ENCODE results near the gene TMEM209. TPM values are rescaled to one million over a fixed set of nuclear protein-coding genes. Genes with fewer than 3 reads are reported as not detected.

The TMEM209 gene
- total RNA-seq, 1 experiment from 2014 or later: 21.0 TPM

- TF ChIP-seq TP53 (CRISPR knock-in tag; IDR thresholded peaks at IDR 0.05): no peak
- no peak for TF ChIP-seq RELA (CRISPR knock-in tag; IDR thresholded peaks at IDR 0.05; ENCODE audit: borderline replicate concordance)
- no peak for TF ChIP-seq NFYB (CRISPR knock-in tag; conservative IDR thresholded peaks at IDR 0.05; ENCODE audit: low read depth)
- no peak for TF ChIP-seq ZMAT4 (CRISPR knock-in tag; IDR thresholded peaks at IDR 0.05)
- TF ChIP-seq ZBTB21 (CRISPR knock-in tag; IDR thresholded peaks at IDR 0.05; ENCODE audit: borderline replicate concordance): no peak
- no peak for TF ChIP-seq NR3C1 (CRISPR knock-in tag; conservative IDR thresholded peaks at IDR 0.05; ENCODE audit: low read depth)
- TF ChIP-seq ZNF396 (CRISPR knock-in tag; IDR thresholded peaks at IDR 0.05; ENCODE audit: borderline replicate concordance): no peak
- peak; percentile 91 for TF ChIP-seq FOXP4 (CRISPR knock-in tag; IDR thresholded peaks at IDR 0.05)
- no peak for TF ChIP-seq JUN (CRISPR knock-in tag; IDR thresholded peaks at IDR 0.05)
- TF ChIP-seq IRF2 (CRISPR knock-in tag; IDR thresholded peaks at IDR 0.05; ENCODE audit: borderline replicate concordance, low read depth): no peak
- no peak for TF ChIP-seq ZNF317 (CRISPR knock-in tag; IDR thresholded peaks at IDR 0.05; ENCODE audit: borderline replicate concordance, low read depth)
- no peak for TF ChIP-seq NR2C2 (CRISPR knock-in tag; IDR thresholded peaks at IDR 0.05)
- TF ChIP-seq GABPB1 (CRISPR knock-in tag; IDR thresholded peaks at IDR 0.05): no peak
- no peak for TF ChIP-seq CDX4 (CRISPR knock-in tag; IDR thresholded peaks at IDR 0.05; ENCODE audit: borderline replicate concordance)
- no peak for TF ChIP-seq EMX1 (CRISPR knock-in tag; IDR thresholded peaks at IDR 0.05)
- 0 out of 2 replicates have a peak, but pooled peaks have one; percentile 48 for TF ChIP-seq ZNF232 (CRISPR knock-in tag; IDR thresholded peaks at IDR 0.05)
- TF ChIP-seq HMGA2 (CRISPR knock-in tag; IDR thresholded peaks at IDR 0.05): no peak
- no peak for TF ChIP-seq MXD4 (CRISPR knock-in tag; IDR thresholded peaks at IDR 0.05; ENCODE audit: borderline replicate concordance)
- no peak for TF ChIP-seq ATF6 (CRISPR knock-in tag; IDR thresholded peaks at IDR 0.05)
- TF ChIP-seq ZNF121 (CRISPR knock-in tag; IDR thresholded peaks at IDR 0.05): 0 out of 2 replicates have a peak, but pooled peaks have one; percentile 12
- TF ChIP-seq ESRRA (CRISPR knock-in tag; IDR thresholded peaks at IDR 0.05; ENCODE audit: borderline replicate concordance): no peak
- peak; percentile 45; the same call in 1 of the 2 replicates for TF ChIP-seq ELF4 (CRISPR knock-in tag; IDR thresholded peaks at IDR 0.05; ENCODE audit: low read depth)
- TF ChIP-seq NR1H2 (CRISPR knock-in tag; IDR thresholded peaks at IDR 0.05): no peak
- no peak for TF ChIP-seq STAT6 (CRISPR knock-in tag; conservative IDR thresholded peaks at IDR 0.05; ENCODE audit: low read depth)
- TF ChIP-seq PRDM15 (CRISPR knock-in tag; IDR thresholded peaks at IDR 0.05): no peak
- peak; percentile 70 for TF ChIP-seq FOXK1 (CRISPR knock-in tag; IDR thresholded peaks at IDR 0.05)
- TF ChIP-seq PREB (CRISPR knock-in tag; IDR thresholded peaks at IDR 0.05; ENCODE audit: borderline replicate concordance): no peak
- no peak for TF ChIP-seq RORB (CRISPR knock-in tag; IDR thresholded peaks at IDR 0.05)
Observed at GRCh38 chr7:130140551-130141160, 64.5 kb downstream of the TMEM209 start (continued).
